Right lobe of liver (tissue), 6 donors: ENCODE data around the gene CNOT8. TPM values are rescaled to one million over a fixed set of nuclear protein-coding genes. Genes with fewer than 3 reads are reported as not detected.

Experiments used
- ATAC-seq, 4 donors: fragments of 200-7000 bp; cut with Tn5 transposase; one replicate each; pipeline ENCODE4 v1.9.1; 2020; ENCODE audit warnings: mild to moderate bottlenecking in 4 of 4, moderate library complexity in 4 of 4
- DNase-seq, 3 donors: peaks; one replicate each; pipeline ENCODE4 v3.0.0-alpha.2; 2020
- H3K27ac ChIP-seq, 3 donors: fragments of 200-600 bp; one replicate each; pipeline ENCODE4 v1.8.0; 2022
- H3K27me3 ChIP-seq, 2 donors: fragments of 200-600 bp; one replicate each; pipeline ENCODE4 v1.8.0; 2022
- H3K36me3 ChIP-seq, 4 donors: fragments of 200-600 bp; sonication (generic) in 1 of 4; one replicate each; pipeline versions ENCODE4 v1.5.1 to v1.8.0; 2017 to 2022; ENCODE audit warnings: control low read depth in 1 of 4
- H3K4me1 ChIP-seq, 4 donors: fragments of 200-600 bp; sonication (generic) in 1 of 4; one replicate each; pipeline versions ENCODE4 v1.5.1 to v1.8.0; 2017 to 2022; ENCODE audit warnings: control low read depth in 1 of 4
- H3K4me3 ChIP-seq, 3 donors: fragments of 200-600 bp; one replicate each; pipeline ENCODE4 v1.8.0; 2022
- H3K9me3 ChIP-seq, 4 donors: fragments of 200-600 bp; sonication (generic) in 1 of 4; one replicate each; pipeline versions ENCODE4 v1.5.1 to v1.8.0; 2017 to 2022; ENCODE audit warnings: control low read depth in 1 of 4
- CTCF ChIP-seq, 4 donors: fragments of 200-600 bp in 3 of 4; fragments of 450-650 bp in 1 of 4; IDR thresholded peaks; one replicate each; pipeline versions ENCODE4 v1.5.1 to v1.8.0; 2016 to 2022; ENCODE audit warnings: antibody characterized with exemption in 4 of 4, mild to moderate bottlenecking in 2 of 4
- POLR2A ChIP-seq: fragments of 450-650 bp; IDR thresholded peaks from one replicate; pipeline ENCODE4 v1.6.1; 2017; ENCODE audit warnings: antibody characterized with exemption, mild to moderate bottlenecking
- WGBS: methylation state at CpG from one replicate; pipeline ENCODE4 v1.1.6; 2018; ENCODE audit warnings: low coverage, low lambda C conversion rate; ENCODE audit not compliant: insufficient coverage; ENCODE audit errors: missing lambda C conversion rate; 5-methylcytosine and 5-hydroxymethylcytosine counted together
- intact Hi-C, 2 donors: fragments of 100-400 bp; cut with DNase I; formaldehyde crosslinking; loops; one replicate each; pipeline versions ENCODE4 v1.11.2 to v1.14.1; 2022
- total RNA-seq, 6 experiments: library from RNA; depleted of rRNA in 2 of 6; stranded (reverse); fragments of >200 nt in 2 of 6; fragmentation: NEBNext Ultra II Directional in 3 of 6; extraction: Animal tissue kit (Norgen Biotek cat#: 25700) in 3 of 6; gene quantifications; one replicate each; pipeline versions ENCODE4 v1.1.0 to v1.2.4, GENCODE V29; 2016 to 2023
- donor health status: DM: no; HTN: yes; CAD: no.
- donor health status: DM: no; HTN: no; CAD: no.
- donor health status: DM: no; HTN: no; CAD: no.
- donor health status: DM: no; HTN: yes; CAD: no.
- donor health status: DM: no; HTN: yes; CAD: no.

CNOT8 gene
- total RNA-seq, 6 experiments from 2014 or later: 12.4 to 19.6 (median 16.5) TPM

- intact Hi-C loops: loop anchor here in 1 of 2 donors (10.0 kb wide), 1 partner anchor 76 kb away; the partner anchor contains the start of gene GEMIN5
- no peak for DNase-seq
- peak overlapping the region; percentile 64 to 85 (median 80) for H3K4me3 ChIP-seq
- H3K27me3 ChIP-seq: no peaks in the 10 kb centered on the region
- WGBS: 1% methylated on average over 26 of the region's 26 CpGs
- no peaks in the 10 kb centered on the region for H3K9me3 ChIP-seq
- peaks cover 0 to 5% (median 0%) of the 10 kb centered on the region in 4 donors for H3K36me3 ChIP-seq
- TF ChIP-seq POLR2A (no peak), CTCF (IDR thresholded peaks at IDR 0.05) (no peak)
- peaks cover 0 to 35% (median 7%) of the 10 kb centered on the region in 4 donors for H3K4me1 ChIP-seq
- ATAC-seq: no peak
- H3K27ac ChIP-seq: peak overlapping the region; percentile 96 to 97 (median 97)
These were observed 795 bp downstream of the CNOT8 start for GRCh38 chr5:154858972-154859871.

- intact Hi-C loops: no loop called here
- 44% methylated on average over 2 of the region's 5 CpGs for WGBS
These were observed 1.7 kb downstream of the CNOT8 start for GRCh38 chr5:154860123-154860522.

GRCh38 chr5:154860765-154861164, 2.3 kb downstream of the CNOT8 start:
- Histone ChIP-seq H3K4me3 (peak overlapping the region in 1 of 3 donors; percentile 85), H3K27ac (peak overlapping the region in 2 of 3 donors; percentile 97), H3K36me3 (peaks cover 0 to 10% (median 0%) of the 10 kb centered on the region in 4 donors), H3K4me1 (peaks cover 0 to 35% (median 7%) of the 10 kb centered on the region in 4 donors), H3K27me3 (no peaks in the 10 kb centered on the region), H3K9me3 (no peaks in the 10 kb centered on the region)
- 32% methylated on average over 4 of the region's 4 CpGs for WGBS
- intact Hi-C loops: no loop called here
- TF ChIP-seq POLR2A (no peak), CTCF (IDR thresholded peaks at IDR 0.05) (no peak)
- DNase-seq: no peak
- ATAC-seq: no peak

More at GRCh38 chr5:154860123-154860522, 1.7 kb downstream of the CNOT8 start:
- Histone ChIP-seq H3K27ac (peak overlapping the region in 2 of 3 donors; percentile 97), H3K27me3 (no peaks in the 10 kb centered on the region), H3K4me3 (peak overlapping the region in 2 of 3 donors; percentile 80 to 85), H3K4me1 (peaks cover 0 to 35% (median 7%) of the 10 kb centered on the region in 4 donors), H3K36me3 (peaks cover 0 to 5% (median 0%) of the 10 kb centered on the region in 4 donors), H3K9me3 (no peaks in the 10 kb centered on the region)
- TF ChIP-seq CTCF (IDR thresholded peaks at IDR 0.05) (no peak), POLR2A (no peak)
- DNase-seq (peak in 1 of 3 donors; percentile 35), ATAC-seq (no peak)

- Histone ChIP-seq H3K36me3 (peaks cover 0 to 15% (median 0%) of the 10 kb centered on the region in 4 donors), H3K9me3 (no peaks in the 10 kb centered on the region), H3K27me3 (no peaks in the 10 kb centered on the region), H3K4me3 (no peak overlapping the region), H3K4me1 (peaks cover 0 to 31% (median 4%) of the 10 kb centered on the region in 4 donors), H3K27ac (no peak overlapping the region)
- ATAC-seq: no peak
- no peak for DNase-seq
- WGBS: 66% methylated on average over 8 of the region's 8 CpGs
- TF ChIP-seq CTCF (IDR thresholded peaks at IDR 0.05) (no peak), POLR2A (no peak)
- intact Hi-C loops: no loop called here
These were observed 3.5 kb downstream of the CNOT8 start for GRCh38 chr5:154861946-154862345.
